ENCODE measurements around the gene ARL15. TPM values are rescaled to one million over a fixed set of nuclear protein-coding genes. Genes with fewer than 3 reads are reported as not detected.

Gene ARL15
- total RNA-seq, 6 experiments from 2014 or later = 9.8 to 16.0 (median 13.4) TPM

GRCh38 chr5:54211912-54212311 lies 98.5 kb downstream of the ARL15 start:
- no peak for DNase-seq
- no peak for TF ChIP-seq CTCF (IDR thresholded peaks at IDR 0.05)
- H3K4me1 Mint-ChIP-seq (ENCODE audit: low read depth) = peaks cover 41% of the 10 kb centered on the region
- H3K27me3 Mint-ChIP-seq (ENCODE audit: insufficient read depth) = peaks cover 2% of the 10 kb centered on the region; the same call in 1 of the 2 replicates
- H3K36me3 Mint-ChIP-seq (ENCODE audit: low read depth) = no peaks in the 10 kb centered on the region
- H3K9me3 Mint-ChIP-seq = no peaks in the 10 kb centered on the region
- no peak overlapping the region for H3K27ac Mint-ChIP-seq
- no peak overlapping the region for H3K4me3 Mint-ChIP-seq

GRCh38 chr5:54207566-54207965 lies 102.8 kb downstream of the ARL15 start:
- H3K27ac Mint-ChIP-seq = no peak overlapping the region
- no peak overlapping the region for H3K4me3 Mint-ChIP-seq
- TF ChIP-seq CTCF (IDR thresholded peaks at IDR 0.05) = no peak
- peaks cover 4% of the 10 kb centered on the region; the same call in 1 of the 2 replicates for H3K36me3 Mint-ChIP-seq (ENCODE audit: low read depth)
- no peak for DNase-seq
- H3K9me3 Mint-ChIP-seq = no peaks in the 10 kb centered on the region
- H3K27me3 Mint-ChIP-seq (ENCODE audit: insufficient read depth) = peaks cover 5% of the 10 kb centered on the region
- peaks cover 24% of the 10 kb centered on the region for H3K4me1 Mint-ChIP-seq (ENCODE audit: low read depth)

- Mint-ChIP-seq H3K27ac (no peak overlapping the region), H3K36me3 (ENCODE audit: low read depth) (peaks cover 4% of the 10 kb centered on the region; the same call in 1 of the 2 replicates), H3K27me3 (ENCODE audit: insufficient read depth) (peaks cover 5% of the 10 kb centered on the region), H3K4me3 (no peak overlapping the region), H3K9me3 (no peaks in the 10 kb centered on the region), H3K4me1 (ENCODE audit: low read depth) (peaks cover 15% of the 10 kb centered on the region)
- no peak for DNase-seq
- TF ChIP-seq CTCF (IDR thresholded peaks at IDR 0.05) = no peak
These were observed 103.7 kb downstream of the ARL15 start for GRCh38 chr5:54206580-54207229.

- Mint-ChIP-seq H3K9me3 (no peaks in the 10 kb centered on the region), H3K4me3 (no peak overlapping the region), H3K27me3 (ENCODE audit: insufficient read depth) (peaks cover 3% of the 10 kb centered on the region; the same call in 1 of the 2 replicates), H3K4me1 (ENCODE audit: low read depth) (peaks cover 7% of the 10 kb centered on the region), H3K36me3 (ENCODE audit: low read depth) (peaks cover 4% of the 10 kb centered on the region; the same call in 1 of the 2 replicates), H3K27ac (no peak overlapping the region)
- no peak for TF ChIP-seq CTCF (IDR thresholded peaks at IDR 0.05)
- DNase-seq = no peak
These were observed 104.5 kb downstream of the ARL15 start for GRCh38 chr5:54205918-54206317.

- H3K27ac Mint-ChIP-seq = no peak overlapping the region
- peaks cover 3% of the 10 kb centered on the region; the same call in 1 of the 2 replicates for H3K27me3 Mint-ChIP-seq (ENCODE audit: insufficient read depth)
- H3K4me3 Mint-ChIP-seq = no peak overlapping the region
- H3K4me1 Mint-ChIP-seq (ENCODE audit: low read depth) = peaks cover 3% of the 10 kb centered on the region
- H3K36me3 Mint-ChIP-seq (ENCODE audit: low read depth) = peaks cover 4% of the 10 kb centered on the region; the same call in 1 of the 2 replicates
- no peak for DNase-seq
- TF ChIP-seq CTCF (IDR thresholded peaks at IDR 0.05) = no peak
- no peaks in the 10 kb centered on the region for H3K9me3 Mint-ChIP-seq
These were observed 104.9 kb downstream of the ARL15 start for GRCh38 chr5:54205453-54205852.

All from HFFc6 (cell line).